GM18505 (cell line): Measurements from ENCODE around the gene ITGA4.

Experiments used
- ATAC-seq: cut with Tn5 transposase; IDR thresholded peaks from one replicate; pipeline ENCODE4 v1.9.1; 2021; ENCODE audit not compliant: unreplicated experiment
- POLR2A ChIP-seq: IDR thresholded peaks from 4 replicates; pipeline ENCODE4 v1.6.1; 2011; ENCODE audit warnings: borderline replicate concordance; ENCODE audit not compliant: insufficient read depth, insufficient read length; ENCODE audit errors: extremely low read depth

ITGA4 gene

DNA sequence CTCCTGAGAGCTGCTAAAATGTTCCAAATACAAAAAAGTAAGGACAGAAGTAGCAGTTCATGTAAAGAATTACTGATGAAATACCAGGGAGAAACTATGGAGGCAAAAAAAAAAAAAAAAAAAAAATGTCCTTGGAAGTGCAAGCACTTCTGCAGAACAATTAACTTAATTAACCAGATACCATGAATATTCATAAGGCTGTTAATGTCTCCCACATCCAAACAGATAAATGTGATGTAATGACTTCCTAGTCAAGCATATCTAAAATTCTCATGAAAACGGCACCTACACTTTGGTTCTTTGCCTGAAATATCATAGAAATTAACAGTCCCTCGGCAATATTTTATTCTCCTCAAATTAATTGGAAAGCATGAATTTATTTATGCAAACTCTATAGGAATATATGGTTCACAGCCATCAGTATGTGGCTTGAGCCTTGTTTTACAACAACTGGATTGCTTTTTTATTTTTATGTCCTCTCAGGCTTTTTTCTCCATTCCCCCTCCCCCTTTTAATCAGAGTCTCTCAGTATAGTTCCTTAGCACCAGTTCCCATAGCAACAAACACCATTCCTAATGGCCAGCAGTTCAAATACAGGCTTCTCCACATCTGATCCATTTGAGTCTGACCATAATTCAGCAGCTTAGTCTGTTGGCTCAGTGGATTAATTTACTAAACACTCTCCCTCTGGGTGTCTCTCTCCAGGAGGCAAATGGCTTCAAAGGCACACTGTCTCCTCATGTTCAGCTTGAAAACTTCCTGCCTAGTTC is 97.1 kb downstream of the ITGA4 start:
- TF ChIP-seq POLR2A = no peak
- no peak for ATAC-seq

- no peak for TF ChIP-seq POLR2A
- no peak for ATAC-seq
Measured at GRCh38 chr2:181558371-181558770, 101.2 kb downstream of the ITGA4 start.

DNA sequence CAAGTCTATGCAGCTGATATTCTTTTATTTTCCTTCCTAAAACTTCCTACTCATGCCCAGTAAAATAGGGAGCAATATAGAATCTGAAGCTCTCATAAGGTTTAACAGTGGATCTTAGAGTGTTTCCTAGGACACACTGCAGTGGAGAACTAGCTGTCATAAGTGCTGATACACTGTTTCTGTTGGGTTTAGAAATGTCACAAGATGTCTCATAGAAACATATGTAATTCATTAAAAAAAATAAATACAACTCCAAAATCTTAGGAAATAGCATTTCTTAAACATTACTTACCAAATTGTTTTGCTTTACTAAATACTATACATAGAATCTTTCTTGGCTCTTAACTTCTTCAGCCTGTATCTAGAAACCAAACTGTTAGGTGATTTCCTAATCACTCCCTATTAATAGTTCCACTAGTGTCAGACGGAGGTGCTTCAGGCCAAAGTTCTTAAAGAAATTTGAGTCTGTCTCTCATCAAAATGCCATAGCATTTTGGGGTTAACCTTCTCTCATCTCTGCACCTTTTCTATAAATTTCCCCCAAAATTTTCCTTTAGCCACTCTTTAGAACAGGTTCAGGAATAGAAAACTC is 106.0 kb downstream of the ITGA4 start:
- no peak for TF ChIP-seq POLR2A
- ATAC-seq = no peak

- no peak for ATAC-seq
- TF ChIP-seq POLR2A = no peak
Measured at GRCh38 chr2:181566334-181567032, 109.3 kb downstream of the ITGA4 start.

DNA sequence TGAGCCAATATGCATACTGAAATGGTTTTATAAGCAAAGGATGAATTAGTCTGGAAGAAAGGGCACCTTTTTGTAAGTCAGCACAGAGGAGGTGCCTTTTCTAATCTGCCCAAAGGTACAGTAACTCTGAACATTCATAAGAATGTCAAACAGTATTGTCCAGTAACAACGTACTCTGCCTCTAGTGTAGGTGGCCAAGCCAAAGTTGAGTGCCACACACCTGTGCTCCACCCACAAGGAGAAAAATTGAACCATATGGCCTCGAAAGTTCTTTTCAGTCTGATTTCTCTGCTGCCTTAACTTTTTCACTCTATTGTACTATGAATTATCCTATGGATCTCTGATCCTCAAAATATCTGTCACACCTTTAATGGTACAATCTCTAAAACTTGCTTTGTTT is 112.9 kb downstream of the ITGA4 start:
- no peak for TF ChIP-seq POLR2A
- no peak for ATAC-seq

DNA sequence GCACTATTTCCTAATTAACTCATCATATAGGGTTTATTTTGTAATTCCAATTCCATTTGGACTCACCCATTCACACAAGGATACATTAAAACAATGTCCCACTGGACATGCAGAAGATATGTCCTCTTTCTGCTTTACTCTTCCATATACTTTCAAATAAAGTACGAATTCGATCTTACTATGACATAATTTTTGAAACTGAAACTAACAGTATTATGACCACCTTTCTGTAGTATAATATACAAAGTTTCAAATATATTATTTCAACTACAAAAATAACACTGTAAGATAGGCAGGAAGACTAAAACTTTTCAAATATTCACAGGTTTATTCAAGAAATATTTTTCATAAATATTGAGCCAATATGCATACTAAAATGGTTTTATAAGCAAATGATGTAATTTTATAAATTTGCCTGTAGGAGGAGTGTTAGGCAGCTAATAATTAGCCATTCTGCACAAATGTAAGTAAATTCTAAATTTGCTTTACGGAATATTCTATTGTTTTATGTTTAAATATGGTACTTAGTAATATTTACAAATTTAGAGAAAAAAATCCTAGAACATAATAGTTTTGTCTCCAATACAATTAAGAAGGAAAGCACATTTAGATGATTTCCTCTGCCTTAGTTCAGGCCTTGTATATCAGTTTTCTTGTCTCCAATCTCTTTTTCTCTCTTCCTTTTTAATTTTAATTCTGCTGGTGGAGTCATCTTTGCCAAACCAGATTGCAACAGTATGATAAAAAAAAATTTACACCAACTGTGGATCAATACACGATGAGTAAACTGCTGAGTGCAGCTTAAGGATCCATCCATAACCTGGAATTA is 113.9 kb downstream of the ITGA4 start:
- no peak for TF ChIP-seq POLR2A
- no peak for ATAC-seq

DNA sequence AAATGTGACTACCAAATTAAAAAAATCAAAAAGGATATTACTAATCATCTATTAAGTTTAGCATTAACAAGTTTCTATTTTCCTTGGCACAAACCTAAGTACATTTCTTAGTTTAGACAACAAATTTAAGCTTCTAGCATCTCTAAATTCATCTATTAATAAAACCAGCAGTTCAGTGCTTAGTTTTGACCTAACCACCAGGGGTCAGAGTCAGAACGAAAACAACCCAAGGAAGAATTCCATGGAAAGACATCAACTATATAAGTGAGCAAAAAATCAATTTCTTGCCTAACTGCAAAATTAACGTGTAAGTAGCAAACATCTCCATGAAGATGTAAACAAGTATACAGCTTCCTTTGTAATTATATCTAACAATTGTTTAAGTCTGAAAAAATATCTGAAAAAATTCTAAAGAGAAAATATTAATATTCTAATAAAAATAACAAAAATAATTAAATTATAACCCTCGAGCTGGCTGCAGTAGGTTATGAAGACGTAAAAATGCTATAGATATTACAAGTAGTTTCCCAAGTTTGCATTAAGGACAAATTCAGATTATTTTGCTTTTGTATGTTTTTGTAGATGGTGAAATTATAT is 116.1 kb downstream of the ITGA4 start:
- ATAC-seq = no peak
- no peak for TF ChIP-seq POLR2A

GRCh38 chr2:181574321-181574720 is 117.1 kb downstream of the ITGA4 start:
- ATAC-seq = no peak
- TF ChIP-seq POLR2A = no peak

- TF ChIP-seq POLR2A = no peak
- ATAC-seq = no peak
Measured at GRCh38 chr2:181575024-181575649, 118.0 kb downstream of the ITGA4 start.

- TF ChIP-seq POLR2A = no peak
- no peak for ATAC-seq
Measured at GRCh38 chr2:181575650-181576025, 118.5 kb downstream of the ITGA4 start.

DNA sequence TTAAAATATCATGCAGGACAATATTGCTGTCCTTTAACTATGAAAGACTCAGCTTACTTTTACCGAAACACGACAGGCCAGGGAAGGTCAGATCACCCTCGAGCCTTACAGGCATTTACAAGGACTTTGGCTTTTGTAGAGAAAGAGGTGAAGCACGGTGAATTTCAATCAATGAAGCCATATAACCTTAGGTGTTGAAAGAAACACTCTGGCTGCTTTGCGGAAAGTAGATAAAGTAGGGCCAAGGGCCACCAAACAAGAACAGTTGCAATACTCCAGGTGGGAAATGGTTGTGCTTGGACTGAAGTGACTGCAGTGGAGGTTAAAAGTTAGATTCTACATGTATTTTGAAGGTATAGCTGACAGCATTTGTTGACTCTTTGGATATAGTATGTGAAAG is 119.2 kb downstream of the ITGA4 start:
- TF ChIP-seq POLR2A = no peak
- no peak for ATAC-seq

- TF ChIP-seq POLR2A = no peak
- ATAC-seq = no peak
Measured at GRCh38 chr2:181578829-181579228, 121.6 kb downstream of the ITGA4 start.

DNA sequence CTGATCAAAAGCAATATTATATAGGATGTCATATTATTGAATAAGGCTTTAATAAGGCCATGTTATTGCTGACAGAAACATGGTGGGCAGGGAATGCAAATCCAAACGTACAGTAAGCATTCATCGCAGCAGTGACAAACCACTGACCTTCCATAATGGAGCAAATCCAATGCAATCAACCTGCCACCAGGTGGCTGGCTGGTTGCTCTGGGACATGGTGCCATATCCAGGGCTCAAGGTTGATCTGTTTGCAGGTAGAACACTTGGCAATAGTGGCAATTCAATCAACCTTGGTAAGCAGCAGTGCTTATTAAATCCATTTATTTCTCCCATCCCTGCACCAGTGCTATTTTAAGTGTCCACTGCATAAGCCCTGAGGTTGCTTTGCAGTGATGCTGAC is 124.3 kb downstream of the ITGA4 start:
- no peak for TF ChIP-seq POLR2A
- ATAC-seq = no peak

- ATAC-seq = no peak
- TF ChIP-seq POLR2A = no peak
Measured at GRCh38 chr2:181585732-181586131, 128.5 kb downstream of the ITGA4 start.
